GM12892 (cell line): Measurements from ENCODE around the gene PTPRQ.

Experiments used
- POLR2A ChIP-seq: IDR thresholded peaks from 2 replicates; pipeline ENCODE4 v1.6.1; 2011; ENCODE audit warnings: low read depth, low read length, control low read depth
- POLR2AphosphoS5 ChIP-seq: IDR thresholded peaks from 2 replicates; pipeline ENCODE4 v1.6.1; 2011; ENCODE audit warnings: low read depth, low read length, control low read depth
- TAF1 ChIP-seq: IDR thresholded peaks from 2 replicates; pipeline ENCODE4 v1.6.1; 2011; ENCODE audit warnings: low read depth, mild to moderate bottlenecking, control low read depth, low read length, borderline replicate concordance

GRCh38 chr12:80422550-80422949 lies 21.5 kb upstream of the PTPRQ start:
- TF ChIP-seq POLR2A (no peak), POLR2AphosphoS5 (no peak), TAF1 (no peak)
